Left hindlimb (tissue), 1 donor: ENCODE data around the gene ZFPM1.

Experiments
- DNase-seq: peaks from one replicate; pipeline ENCODE4 v3.0.0-alpha.2; 2018

The ZFPM1 gene

GRCh38 chr16:88548131-88548874 lies 95.2 kb downstream of the ZFPM1 start:
- no peak for DNase-seq

DNA sequence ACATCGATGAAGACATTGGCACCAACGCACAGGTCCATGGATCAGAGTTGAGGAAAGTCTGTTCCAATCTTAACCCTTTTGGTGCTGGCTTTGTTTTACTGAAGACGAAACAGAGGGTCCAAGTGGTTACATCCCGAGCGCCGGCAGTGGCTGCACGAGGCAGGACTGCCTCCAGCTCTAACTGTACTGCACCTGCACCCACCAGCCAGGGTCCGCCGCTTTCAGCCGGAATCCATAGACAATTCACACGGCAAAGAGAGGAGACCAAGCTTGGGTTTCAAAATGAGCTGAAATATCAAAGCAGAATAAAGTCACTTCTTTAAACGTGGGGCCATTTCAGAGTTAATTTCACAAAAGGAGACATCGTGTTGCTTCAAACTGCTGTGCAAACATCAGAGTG lies 95.9 kb downstream of the ZFPM1 start:
- no peak for DNase-seq

DNA sequence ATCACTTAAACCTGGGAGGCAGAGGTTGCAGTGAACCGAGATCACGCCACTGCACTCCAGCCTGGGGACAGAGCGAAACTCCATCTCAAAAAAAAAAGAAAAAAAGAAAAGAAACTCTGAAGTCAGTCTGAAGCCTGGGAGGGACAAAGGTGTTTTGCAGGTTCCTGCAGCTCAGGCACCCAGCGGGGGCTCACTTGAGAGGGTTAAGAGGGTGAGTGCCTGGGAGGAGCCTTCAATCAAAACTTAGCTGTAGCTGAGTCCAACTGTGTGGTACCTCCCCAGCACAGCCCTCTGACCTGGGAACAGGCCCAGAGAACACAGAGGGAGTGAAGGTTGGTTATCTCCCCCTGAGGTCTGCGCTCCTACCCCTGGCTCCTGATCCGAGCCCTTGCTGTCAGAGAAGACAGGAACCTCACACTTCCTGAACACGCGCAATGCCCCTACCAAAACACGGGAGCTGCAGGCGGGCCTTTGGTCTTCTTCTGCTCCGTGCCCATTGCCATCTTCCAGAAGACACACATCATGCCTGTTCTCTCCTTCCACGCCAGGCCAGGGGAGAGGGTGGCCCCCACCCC lies 96.7 kb downstream of the ZFPM1 start:
- no peak for DNase-seq

DNA sequence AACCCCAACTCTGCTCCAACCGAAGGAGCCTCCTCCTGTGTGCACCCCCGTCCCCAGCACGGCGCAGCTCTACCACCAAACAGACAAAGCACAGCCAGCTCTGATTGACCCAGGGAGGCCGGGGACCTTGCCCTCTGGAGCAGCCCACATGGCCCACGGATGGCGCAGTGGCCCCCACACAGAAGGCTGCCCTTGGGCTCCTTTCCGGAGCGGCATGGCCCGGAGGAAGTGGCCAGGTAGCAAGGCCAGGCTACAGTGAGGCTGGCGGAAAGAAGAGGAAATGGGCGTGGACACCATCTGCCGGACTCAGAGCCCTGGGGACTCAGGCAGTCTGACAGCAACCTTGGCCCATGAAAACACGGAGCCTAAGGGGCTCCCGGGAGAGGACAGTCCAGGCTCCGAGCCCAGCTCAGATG lies 97.2 kb downstream of the ZFPM1 start:
- peak; percentile 60 for DNase-seq

DNA sequence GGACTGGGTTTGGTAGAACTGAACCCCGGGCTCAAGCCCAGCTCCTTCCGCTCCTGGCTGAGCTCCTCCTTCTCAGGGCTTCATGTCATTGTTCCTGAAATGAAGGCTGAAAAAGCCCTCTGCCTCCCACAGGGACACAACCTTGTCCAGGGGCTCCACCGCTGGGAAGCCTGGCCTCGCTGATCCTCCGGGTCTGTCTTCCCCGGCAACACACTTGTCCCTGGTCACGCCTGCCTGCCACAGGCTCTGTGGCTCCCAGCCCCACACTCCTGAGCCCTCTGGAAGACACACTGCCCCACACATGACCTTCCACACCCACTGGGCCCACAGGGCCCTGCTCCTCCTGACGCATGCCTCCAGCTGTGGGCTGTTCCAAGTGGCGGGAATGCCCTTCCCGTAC lies 99.1 kb downstream of the ZFPM1 start:
- no peak for DNase-seq

GRCh38 chr16:88552815-88553214 lies 99.7 kb downstream of the ZFPM1 start:
- no peak for DNase-seq

DNA sequence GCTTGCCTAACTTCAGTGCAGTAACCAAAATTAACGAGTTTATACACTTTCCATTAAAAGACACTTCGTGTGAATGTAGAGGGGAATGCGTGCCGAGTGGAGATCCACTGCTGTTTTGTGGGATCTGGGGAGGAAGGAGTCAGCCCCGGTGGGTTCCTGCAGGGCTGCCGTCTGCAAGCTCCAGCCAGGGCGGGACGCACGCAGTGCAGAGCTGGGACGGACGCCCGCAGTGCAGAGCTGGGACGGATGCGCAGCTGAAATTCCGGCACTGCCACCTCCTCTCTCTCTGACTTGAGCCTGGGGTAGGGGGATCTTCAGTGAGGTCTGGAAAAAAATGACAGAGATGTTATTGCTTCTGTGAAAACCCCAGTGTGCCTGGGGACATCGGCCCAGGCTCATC lies 100.7 kb downstream of the ZFPM1 start:
- no peak for DNase-seq

GRCh38 chr16:88554711-88555264 lies 101.7 kb downstream of the ZFPM1 start:
- DNase-seq = no peak

- DNase-seq = no peak
Observed at GRCh38 chr16:88556294-88556988, 103.4 kb downstream of the ZFPM1 start.

- DNase-seq = peak; percentile 60
Observed at GRCh38 chr16:88558457-88559442, 105.7 kb downstream of the ZFPM1 start.

- DNase-seq = no peak
Observed at GRCh38 chr16:88560714-88561484, 107.8 kb downstream of the ZFPM1 start.

DNA sequence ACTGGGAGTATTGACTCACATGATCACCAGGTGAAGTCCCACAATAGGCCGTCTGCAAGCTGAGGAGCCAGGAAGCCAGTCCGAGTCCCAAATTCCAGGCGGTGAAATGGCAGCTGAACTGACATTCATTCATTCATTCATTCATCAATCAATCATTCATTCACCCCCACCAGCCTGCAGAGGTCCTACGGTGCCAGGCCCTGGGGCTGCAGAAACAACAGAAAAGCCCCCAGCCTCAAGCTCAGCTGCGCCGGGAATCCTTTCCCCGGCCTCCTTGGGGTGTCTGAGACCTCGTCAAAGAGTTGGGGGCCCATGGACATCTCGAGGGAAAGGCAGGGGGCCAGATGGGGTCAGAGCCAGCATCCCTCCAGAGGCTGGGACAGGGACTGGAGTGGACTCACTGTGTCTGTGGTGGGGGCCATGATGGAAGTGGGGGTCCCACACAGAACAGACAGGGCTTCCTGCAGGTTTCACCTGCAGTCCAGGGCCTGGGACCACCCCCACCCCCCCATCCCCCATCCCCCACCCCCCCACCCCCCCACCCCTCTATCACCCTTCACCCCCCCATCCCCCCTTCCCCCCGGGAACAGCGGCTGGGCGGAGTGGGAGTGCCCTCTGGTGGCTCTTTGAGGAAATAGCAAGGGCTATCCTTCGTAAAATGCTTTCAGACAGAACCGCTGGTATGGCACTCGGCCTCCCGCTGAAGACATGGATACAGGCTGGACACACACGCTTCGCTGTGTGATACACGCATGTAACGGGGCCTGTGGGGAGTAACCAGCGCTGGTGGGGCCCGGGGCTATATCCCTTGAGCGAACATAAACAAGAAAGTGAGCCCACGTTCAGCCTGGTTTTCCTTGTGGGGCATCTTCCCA lies 108.6 kb downstream of the ZFPM1 start:
- DNase-seq = peak; percentile 60

- no peak for DNase-seq
Observed at GRCh38 chr16:88566158-88566557, 113.1 kb downstream of the ZFPM1 start.

GRCh38 chr16:88568710-88569613 lies 115.9 kb downstream of the ZFPM1 start:
- no peak for DNase-seq

DNA sequence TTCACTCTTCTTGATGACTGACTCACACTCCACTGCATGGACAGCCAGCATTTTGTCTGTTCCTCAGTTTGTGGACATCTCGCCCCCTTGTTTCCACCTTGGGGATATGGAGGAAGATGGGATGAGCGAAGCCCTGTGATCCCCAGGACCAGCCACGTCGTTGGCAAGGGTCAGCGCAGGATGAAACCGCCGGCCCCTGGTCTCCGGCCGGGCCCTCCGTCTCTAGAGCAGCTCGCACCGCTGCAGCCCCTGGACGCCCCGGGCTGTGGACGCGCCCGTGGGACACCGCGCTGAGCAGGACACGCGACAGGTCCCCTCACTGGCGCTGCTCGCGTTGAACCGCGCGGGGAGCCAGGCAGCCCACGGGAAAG lies 116.5 kb downstream of the ZFPM1 start:
- DNase-seq = no peak

DNA sequence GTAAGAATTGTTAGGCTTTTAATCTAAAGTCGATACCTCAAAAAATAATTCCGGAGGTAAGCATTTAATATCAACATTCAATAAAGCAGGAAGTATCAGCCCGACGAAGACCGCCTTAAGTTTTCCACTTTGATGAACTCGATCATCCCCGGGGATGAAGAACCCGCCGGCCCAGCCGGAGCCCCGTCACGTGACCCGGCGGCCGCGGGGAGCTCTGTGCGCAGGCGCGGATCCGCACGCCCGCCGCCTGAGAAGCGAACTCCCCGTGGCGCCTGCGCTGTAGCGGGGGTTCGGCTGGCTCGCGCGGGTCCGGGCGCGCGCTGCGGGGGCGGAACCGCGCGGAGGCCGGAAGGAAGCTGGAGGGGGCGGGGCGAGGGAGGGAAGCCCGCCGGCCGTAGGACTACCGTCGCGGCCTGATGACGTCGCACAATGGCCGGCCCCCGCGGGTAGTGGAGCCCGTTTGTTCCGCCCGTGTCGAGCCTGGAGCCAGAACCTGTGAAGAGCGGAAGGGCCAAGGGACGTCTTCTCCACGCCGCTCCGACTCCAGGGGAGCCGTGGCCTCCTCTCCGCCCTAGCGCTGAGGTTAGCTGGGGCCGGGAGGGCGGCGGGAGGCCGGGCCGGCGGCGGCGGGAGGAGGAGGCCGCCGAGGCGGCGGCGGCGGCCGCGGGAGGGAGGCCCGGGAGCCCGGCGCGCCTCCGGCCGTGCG lies 117.1 kb downstream of the ZFPM1 start, which contains the start of gene ZC3H18:
TSS of gene ZC3H18 (plus strand) at position 419 of the 706 bp plus-strand sequence. CDS start 6,721 bp downstream, outside the sequence.
- peak; percentile 97 for DNase-seq

GRCh38 chr16:88570691-88571092 lies 117.6 kb downstream of the ZFPM1 start:
- DNase-seq = no peak

DNA sequence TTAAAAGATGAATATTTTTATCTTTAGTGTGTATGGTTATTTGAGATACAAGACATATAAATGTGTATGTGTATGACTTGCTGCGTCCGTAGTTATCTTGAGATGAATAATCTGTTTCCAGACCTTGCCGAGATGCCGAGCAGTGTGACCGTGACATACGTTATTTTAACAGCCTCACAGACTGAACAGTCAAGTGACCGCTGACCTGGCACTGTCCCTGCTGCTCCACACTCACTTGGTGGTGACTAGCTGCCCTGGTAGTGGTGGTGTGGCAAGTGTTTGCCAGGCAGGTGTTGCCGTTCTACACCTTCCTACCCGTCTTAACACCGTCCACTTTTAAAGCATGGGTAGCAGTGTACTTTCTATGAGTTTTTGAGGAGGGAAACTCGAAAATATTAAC lies 122.2 kb downstream of the ZFPM1 start:
- no peak for DNase-seq

DNA sequence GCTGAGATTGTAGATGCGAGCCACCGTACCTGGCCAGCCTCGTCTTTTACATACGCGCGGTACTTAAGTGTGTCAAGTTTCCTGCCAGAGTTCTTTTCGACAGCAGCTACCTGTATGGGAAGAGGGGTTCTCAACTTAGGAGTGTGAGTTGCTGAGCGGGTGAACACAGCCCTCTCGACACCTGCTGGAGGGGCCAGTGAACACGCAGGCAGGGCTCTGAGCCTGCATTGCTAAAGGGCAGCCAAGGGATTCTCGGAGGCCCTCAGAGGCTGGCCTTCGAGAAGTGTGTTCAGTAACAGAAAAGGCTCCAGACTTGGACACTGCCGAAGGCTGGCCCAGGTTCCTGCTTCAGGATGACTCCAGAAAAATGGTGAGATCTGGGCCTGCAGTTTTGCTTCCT lies 123.2 kb downstream of the ZFPM1 start:
- no peak for DNase-seq
